Breast epithelium (tissue), 4 donors: Measurements from ENCODE around the gene RALGPS1. TPM values are rescaled to one million over a fixed set of nuclear protein-coding genes. Genes with fewer than 3 reads are reported as not detected.

Experiments used
- DNase-seq, 2 donors: peaks; one replicate each; pipeline ENCODE4 v3.0.0-alpha.2; 2019; ENCODE audit warnings: low spot score in 2 of 2
- H3K27ac ChIP-seq, 2 donors: fragments of 200-600 bp; sonication (generic) in 1 of 2; one replicate each; pipeline ENCODE4 v1.5.1; 2016 to 2019; ENCODE audit warnings: mild to moderate bottlenecking in 1 of 2
- H3K27me3 ChIP-seq, 2 donors: fragments of 200-600 bp; sonication (generic) in 1 of 2; one replicate each; pipeline versions ENCODE4 v1.5.1 to v1.6.0; 2017 to 2019; ENCODE audit warnings: control low read depth in 1 of 2, mild to moderate bottlenecking in 1 of 2
- H3K36me3 ChIP-seq: fragments of 200-600 bp; one replicate; pipeline ENCODE4 v1.5.1; 2019
- H3K4me1 ChIP-seq, 2 donors: fragments of 200-600 bp; sonication (generic); one replicate each; pipeline ENCODE4 v1.5.1; 2016 to 2019; ENCODE audit warnings: control low read depth in 1 of 2
- H3K4me3 ChIP-seq, 3 donors: fragments of 200-600 bp; sonication (generic); 1 replicate in 2 of 3; 2 replicates in 1 of 3; pipeline ENCODE4 v1.5.1; 2016 to 2019; ENCODE audit warnings: mild to moderate bottlenecking in 3 of 3, moderate library complexity in 2 of 3
- H3K9me3 ChIP-seq, 2 donors: fragments of 200-600 bp; sonication (generic) in 1 of 2; one replicate each; pipeline ENCODE4 v1.5.1; 2016 to 2019; ENCODE audit warnings: control low read depth in 1 of 2
- POLR2A ChIP-seq: fragments of 450-650 bp; IDR thresholded peaks from one replicate; pipeline ENCODE4 v1.6.1; 2016; ENCODE audit warnings: antibody characterized with exemption, mild to moderate bottlenecking, moderate library complexity
- POLR2AphosphoS5 ChIP-seq, 3 donors: sonication (generic); formaldehyde crosslinking; IDR thresholded peaks; one replicate each; pipeline ENCODE4 v1.6.1; 2017; ENCODE audit warnings: antibody characterized with exemption in 3 of 3
- intact Hi-C: fragments of 100-400 bp; cut with DNase I; formaldehyde crosslinking; loops from one replicate; pipeline ENCODE4 v1.15.1; 2023; ENCODE audit warnings: low total_unique reads
- total RNA-seq, 3 donors: library from RNA; depleted of rRNA; stranded (reverse); fragments of >200 nt; gene quantifications; one replicate each; pipeline ENCODE4 v1.1.0, GENCODE V29; 2016
- TF ChIP-seq, protein P1 (sequence below), 3 donors: fragments of 450-650 bp; IDR thresholded peaks; one replicate each; pipeline ENCODE4 v1.5.1; 2016 to 2017; ENCODE audit warnings: antibody characterized with exemption in 3 of 3, mild to moderate bottlenecking in 3 of 3, moderate library complexity in 3 of 3

Gene RALGPS1
- total RNA-seq, 3 donors from 2014 or later: 5.8 to 30.7 (median 15.1) TPM

DNA sequence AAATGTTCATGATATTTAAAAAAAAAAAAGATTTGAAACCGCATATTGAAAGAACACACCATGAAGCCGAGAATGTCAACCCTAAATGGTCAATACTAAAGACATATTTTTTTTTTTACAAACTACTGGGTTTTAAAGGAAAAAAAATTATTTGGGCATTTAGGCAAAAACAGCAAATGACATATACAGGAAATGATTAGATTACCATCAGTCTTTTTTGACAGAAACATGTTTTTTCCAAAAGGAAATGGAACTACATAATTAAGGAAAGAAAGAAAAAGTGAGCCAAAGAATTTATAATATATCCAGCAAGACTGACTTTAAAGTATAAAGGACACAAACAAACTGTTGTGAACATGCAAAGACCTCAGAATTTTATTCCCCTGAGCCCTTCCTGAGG lies 56.7 kb downstream of the RALGPS1 start:
- Histone ChIP-seq H3K27me3 (no peaks in the 10 kb centered on the region), H3K36me3 (no peaks in the 10 kb centered on the region), H3K27ac (no peak overlapping the region), H3K9me3 (no peaks in the 10 kb centered on the region), H3K4me1 (no peaks in the 10 kb centered on the region), H3K4me3 (no peak overlapping the region)
- intact Hi-C loops: no loop called here
- no peak for TF ChIP-seq POLR2AphosphoS5 (IDR thresholded peaks at IDR 0.05)
- DNase-seq: no peak

DNA sequence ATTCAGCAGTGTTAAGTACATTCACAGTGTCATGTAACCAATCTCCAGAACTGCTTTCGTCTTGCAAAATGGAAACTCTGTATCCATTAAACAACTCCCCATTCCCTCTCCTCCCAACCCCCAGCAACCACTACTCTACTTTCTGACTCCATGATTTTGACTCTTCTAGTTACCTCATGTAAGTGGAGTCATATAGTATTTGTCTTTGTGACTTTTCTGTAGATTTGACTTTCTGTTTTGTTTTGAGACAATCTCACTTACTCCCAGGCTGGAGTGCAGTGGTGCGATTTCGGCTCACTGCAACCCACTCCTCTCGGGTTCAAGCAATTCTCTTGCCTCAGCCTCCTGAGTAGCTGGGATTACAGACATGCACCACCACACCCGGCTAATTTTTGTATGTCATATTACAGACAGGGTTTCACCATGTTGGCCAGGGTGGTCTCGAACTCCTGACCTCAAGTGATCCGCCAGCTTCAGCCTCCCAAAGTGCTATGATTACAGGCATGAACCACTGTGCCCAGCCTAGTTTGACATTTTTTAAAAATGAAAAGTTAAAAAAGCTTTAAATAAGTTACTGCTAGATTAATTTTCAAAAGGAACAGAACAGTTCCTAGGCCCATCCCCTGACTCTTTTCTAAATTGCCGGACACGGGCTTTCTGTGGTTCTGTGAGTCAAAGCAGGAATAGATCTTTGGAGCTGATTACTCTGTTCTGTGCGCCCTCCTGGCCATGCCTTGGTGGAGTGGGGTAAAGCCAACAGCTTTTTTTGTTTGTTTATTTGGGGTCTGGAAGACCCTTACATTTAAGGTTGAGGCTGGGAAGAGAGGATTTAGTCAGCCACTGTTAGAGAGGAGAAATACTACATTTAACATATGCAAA lies 59.3 kb downstream of the RALGPS1 start:
- Histone ChIP-seq H3K27me3 (no peaks in the 10 kb centered on the region), H3K36me3 (no peaks in the 10 kb centered on the region), H3K9me3 (no peaks in the 10 kb centered on the region), H3K4me3 (no peak overlapping the region), H3K27ac (no peak overlapping the region), H3K4me1 (no peaks in the 10 kb centered on the region)
- intact Hi-C loops: no loop called here
- no peak for TF ChIP-seq POLR2AphosphoS5 (IDR thresholded peaks at IDR 0.05)
- TF ChIP-seq, protein P1, sequence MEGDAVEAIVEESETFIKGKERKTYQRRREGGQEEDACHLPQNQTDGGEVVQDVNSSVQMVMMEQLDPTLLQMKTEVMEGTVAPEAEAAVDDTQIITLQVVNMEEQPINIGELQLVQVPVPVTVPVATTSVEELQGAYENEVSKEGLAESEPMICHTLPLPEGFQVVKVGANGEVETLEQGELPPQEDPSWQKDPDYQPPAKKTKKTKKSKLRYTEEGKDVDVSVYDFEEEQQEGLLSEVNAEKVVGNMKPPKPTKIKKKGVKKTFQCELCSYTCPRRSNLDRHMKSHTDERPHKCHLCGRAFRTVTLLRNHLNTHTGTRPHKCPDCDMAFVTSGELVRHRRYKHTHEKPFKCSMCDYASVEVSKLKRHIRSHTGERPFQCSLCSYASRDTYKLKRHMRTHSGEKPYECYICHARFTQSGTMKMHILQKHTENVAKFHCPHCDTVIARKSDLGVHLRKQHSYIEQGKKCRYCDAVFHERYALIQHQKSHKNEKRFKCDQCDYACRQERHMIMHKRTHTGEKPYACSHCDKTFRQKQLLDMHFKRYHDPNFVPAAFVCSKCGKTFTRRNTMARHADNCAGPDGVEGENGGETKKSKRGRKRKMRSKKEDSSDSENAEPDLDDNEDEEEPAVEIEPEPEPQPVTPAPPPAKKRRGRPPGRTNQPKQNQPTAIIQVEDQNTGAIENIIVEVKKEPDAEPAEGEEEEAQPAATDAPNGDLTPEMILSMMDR (IDR thresholded peaks at IDR 0.05): no peak
- no peak for TF ChIP-seq POLR2A
- no peak for DNase-seq

DNA sequence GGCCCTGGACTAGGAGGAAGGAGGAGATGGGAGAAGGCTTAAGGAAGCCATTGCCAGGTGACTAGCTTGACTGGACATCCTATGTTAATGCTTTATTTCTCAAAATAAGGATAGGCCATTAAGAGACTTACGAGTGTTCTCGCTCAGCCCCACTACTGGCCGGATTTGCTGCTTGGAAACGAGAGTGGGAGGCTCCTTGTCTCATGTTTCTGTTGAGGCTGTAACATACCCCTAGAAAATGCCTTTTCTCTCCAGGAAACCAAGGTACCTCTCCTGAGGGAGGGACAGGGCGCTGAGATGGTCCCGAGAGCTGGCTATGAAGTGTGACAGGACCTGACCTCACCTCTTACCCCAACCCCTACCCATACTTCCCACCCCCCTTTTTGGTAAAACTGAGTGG lies 60.0 kb downstream of the RALGPS1 start:
- no peak for TF ChIP-seq POLR2AphosphoS5 (IDR thresholded peaks at IDR 0.05)
- TF ChIP-seq, protein P1 (IDR thresholded peaks at IDR 0.05): no peak
- TF ChIP-seq POLR2A: no peak
- intact Hi-C loops: no loop called here

DNA sequence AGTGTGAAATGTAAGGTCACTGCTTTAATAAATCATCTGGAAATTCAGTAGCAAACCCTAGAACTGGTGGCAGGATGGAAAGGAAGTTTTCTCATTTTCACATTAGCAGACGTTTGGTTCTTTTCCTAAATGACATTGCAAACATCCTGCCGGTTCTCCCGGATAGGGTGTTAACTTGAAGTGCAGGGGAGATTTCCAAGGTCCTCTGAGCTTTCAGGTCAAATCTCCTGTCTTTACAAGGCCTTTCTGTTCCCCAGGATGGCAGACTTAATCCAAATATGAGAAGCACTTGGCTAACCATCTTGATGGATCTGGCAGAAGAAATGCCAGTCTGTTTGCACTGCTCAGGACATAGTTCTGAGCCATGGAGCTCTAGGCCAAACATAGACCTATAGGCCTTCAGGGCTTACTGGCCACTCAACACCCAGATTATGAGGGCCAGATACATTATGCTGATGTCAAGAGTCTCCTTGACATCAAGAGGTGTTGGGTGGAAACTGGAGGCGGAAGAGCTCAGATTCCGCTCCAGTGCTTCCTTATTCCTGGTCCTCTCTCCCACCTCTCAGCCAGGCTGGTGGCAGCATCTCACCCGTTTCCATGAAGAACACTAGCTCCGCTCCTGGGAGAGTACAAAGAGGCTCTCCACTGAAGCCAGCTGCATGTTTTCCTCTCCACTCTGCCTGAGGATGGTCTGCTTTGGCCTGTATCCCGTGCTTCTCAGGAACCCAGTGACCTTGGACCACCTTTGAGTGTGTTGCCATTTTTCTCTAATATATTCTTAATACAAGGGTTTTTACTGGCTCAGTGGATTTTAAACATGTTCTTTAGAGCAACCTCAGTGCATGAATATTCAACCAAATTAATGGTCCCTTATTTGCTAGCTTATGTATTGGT lies 61.0 kb downstream of the RALGPS1 start:
- Histone ChIP-seq H3K4me1 (no peaks in the 10 kb centered on the region), H3K27me3 (no peaks in the 10 kb centered on the region), H3K36me3 (no peaks in the 10 kb centered on the region), H3K4me3 (no peak overlapping the region), H3K27ac (peak overlapping the region in 1 of 2 donors; percentile 49), H3K9me3 (no peaks in the 10 kb centered on the region)
- TF ChIP-seq POLR2AphosphoS5 (IDR thresholded peaks at IDR 0.05): no peak
- TF ChIP-seq, protein P1 (IDR thresholded peaks at IDR 0.05): no peak
- no peak for TF ChIP-seq POLR2A
- DNase-seq: no peak
- intact Hi-C loops: no loop called here

More for the DNA sequence above, 60.0 kb downstream of the RALGPS1 start:
- H3K9me3 ChIP-seq: no peaks in the 10 kb centered on the region
- H3K27me3 ChIP-seq: no peaks in the 10 kb centered on the region
- no peaks in the 10 kb centered on the region for H3K36me3 ChIP-seq
- H3K4me1 ChIP-seq: no peaks in the 10 kb centered on the region
- H3K4me3 ChIP-seq: no peak overlapping the region
- H3K27ac ChIP-seq: no peak overlapping the region
- DNase-seq: no peak

DNA sequence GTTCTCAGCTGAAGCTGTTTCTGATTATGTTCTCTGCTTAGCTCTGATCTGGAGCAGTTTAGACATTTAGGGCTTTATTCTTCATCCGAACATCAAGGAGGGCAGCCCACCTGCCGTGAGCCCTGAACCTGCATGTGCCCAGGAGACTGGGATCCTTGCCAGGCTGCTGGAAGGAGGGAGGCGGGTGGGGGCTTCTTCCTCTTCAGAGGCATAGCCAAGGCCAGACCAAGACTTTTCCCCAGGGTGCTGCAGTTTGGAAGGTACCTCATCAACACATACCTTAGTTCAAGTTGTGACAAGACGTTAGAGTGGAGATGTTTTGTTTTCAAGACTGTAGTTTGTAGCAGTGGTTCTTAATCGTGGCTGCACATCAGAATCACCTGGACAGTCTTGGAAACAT lies 64.9 kb downstream of the RALGPS1 start:
- H3K4me1 ChIP-seq: no peaks in the 10 kb centered on the region
- TF ChIP-seq, protein P1 (IDR thresholded peaks at IDR 0.05): no peak
- TF ChIP-seq POLR2AphosphoS5 (IDR thresholded peaks at IDR 0.05) (no peak), POLR2A (no peak)
- H3K27ac ChIP-seq: peak overlapping the region; percentile 60 to 73
- H3K27me3 ChIP-seq: no peaks in the 10 kb centered on the region
- no peaks in the 10 kb centered on the region for H3K9me3 ChIP-seq
- intact Hi-C loops: no loop called here
- H3K36me3 ChIP-seq: no peaks in the 10 kb centered on the region
- DNase-seq: peak in 1 of 2 donors; percentile 77
- H3K4me3 ChIP-seq: no peak overlapping the region
